OCI-LY1 (cell line): ENCODE data around the gene MAFG.

Source experiments
- H2AFZ ChIP-seq: fragments of 200-600 bp; sonication (generic), shearing (Covaris generic); 2 replicates; pipeline ENCODE4 v1.6.0; 2014; ENCODE audit warnings: antibody characterized with exemption, mild to moderate bottlenecking, low read length
- H3F3A ChIP-seq: fragments of 200-600 bp; sonication (generic), shearing (Covaris generic); 2 replicates; pipeline ENCODE4 v1.6.0; 2014; ENCODE audit warnings: mild to moderate bottlenecking, antibody characterized with exemption, low read length, moderate library complexity; ENCODE audit not compliant: insufficient read depth
- H3K27ac ChIP-seq: fragments of 200-600 bp; sonication (generic); 2 replicates; pipeline ENCODE4 v1.5.1; 2014; ENCODE audit warnings: low read length, mixed run types, mild to moderate bottlenecking, low read depth; ENCODE audit not compliant: poor library complexity, severe bottlenecking
- H3K27me3 ChIP-seq: fragments of 200-600 bp; sonication (generic); 2 replicates; pipeline ENCODE4 v1.6.0; 2014; ENCODE audit warnings: antibody characterized with exemption, mild to moderate bottlenecking, low read length, moderate library complexity; ENCODE audit not compliant: insufficient read depth
- H3K36me3 ChIP-seq: fragments of 200-600 bp; sonication (generic); 2 replicates; pipeline ENCODE4 v1.6.1; 2014; ENCODE audit warnings: mild to moderate bottlenecking, antibody characterized with exemption, low read length, moderate library complexity, mixed read lengths; ENCODE audit not compliant: insufficient read depth
- H3K4me1 ChIP-seq: fragments of 200-600 bp; sonication (generic); 2 replicates; pipeline ENCODE4 v1.5.1; 2014; ENCODE audit warnings: mild to moderate bottlenecking, low read length, moderate library complexity; ENCODE audit not compliant: insufficient read depth, severe bottlenecking
- H3K4me2 ChIP-seq: fragments of 200-600 bp; sonication (generic), shearing (Covaris generic); 2 replicates; pipeline ENCODE4 v1.6.1; 2014; ENCODE audit warnings: low read length
- H3K4me3 ChIP-seq: fragments of 200-600 bp; sonication (generic); 2 replicates; pipeline ENCODE4 v1.5.1; 2014; ENCODE audit warnings: low read length, low read depth, mild to moderate bottlenecking, mixed read lengths; ENCODE audit not compliant: poor library complexity, severe bottlenecking
- H3K79me2 ChIP-seq: fragments of 200-600 bp; shearing (Covaris generic); 2 replicates; pipeline ENCODE4 v1.6.1; 2016; ENCODE audit warnings: mixed run types, low read length, mixed read lengths; ENCODE audit not compliant: insufficient read depth
- H3K9ac ChIP-seq: fragments of 200-600 bp; sonication (generic), shearing (Covaris generic); 2 replicates; pipeline ENCODE4 v1.6.1; 2014; ENCODE audit warnings: mild to moderate bottlenecking, low read length, mixed read lengths
- H3K9me2 ChIP-seq: fragments of 200-600 bp; sonication (generic), shearing (Covaris generic); 2 replicates; pipeline ENCODE4 v1.6.1; 2014; ENCODE audit warnings: low read depth, mild to moderate bottlenecking, low read length, mixed read lengths
- H3K9me3 ChIP-seq: fragments of 200-600 bp; shearing (Covaris generic); 2 replicates; pipeline ENCODE4 v1.6.1; 2014; ENCODE audit warnings: low read length, mixed read lengths
- H4K20me1 ChIP-seq: fragments of 200-600 bp; sonication (generic), shearing (Covaris generic); 2 replicates; pipeline ENCODE4 v1.6.0; 2016; ENCODE audit warnings: mild to moderate bottlenecking, low read length; ENCODE audit not compliant: insufficient read depth
- EZH2 ChIP-seq: fragments of 200-600 bp; sonication (generic), shearing (Covaris generic); IDR thresholded peaks from 2 replicates; pipeline ENCODE4 v1.8.0; 2017; ENCODE audit warnings: borderline replicate concordance, mixed run types, mild to moderate bottlenecking, antibody characterized with exemption, low read length, moderate library complexity, mixed read lengths
- TF ChIP-seq, protein P1 (sequence below): fragments of 200-600 bp; sonication (generic), shearing (Covaris generic); IDR thresholded peaks from 2 replicates; pipeline ENCODE4 v1.5.1; 2017; ENCODE audit warnings: mild to moderate bottlenecking, antibody characterized with exemption, low read length, moderate library complexity, mixed read lengths

The MAFG gene

DNA sequence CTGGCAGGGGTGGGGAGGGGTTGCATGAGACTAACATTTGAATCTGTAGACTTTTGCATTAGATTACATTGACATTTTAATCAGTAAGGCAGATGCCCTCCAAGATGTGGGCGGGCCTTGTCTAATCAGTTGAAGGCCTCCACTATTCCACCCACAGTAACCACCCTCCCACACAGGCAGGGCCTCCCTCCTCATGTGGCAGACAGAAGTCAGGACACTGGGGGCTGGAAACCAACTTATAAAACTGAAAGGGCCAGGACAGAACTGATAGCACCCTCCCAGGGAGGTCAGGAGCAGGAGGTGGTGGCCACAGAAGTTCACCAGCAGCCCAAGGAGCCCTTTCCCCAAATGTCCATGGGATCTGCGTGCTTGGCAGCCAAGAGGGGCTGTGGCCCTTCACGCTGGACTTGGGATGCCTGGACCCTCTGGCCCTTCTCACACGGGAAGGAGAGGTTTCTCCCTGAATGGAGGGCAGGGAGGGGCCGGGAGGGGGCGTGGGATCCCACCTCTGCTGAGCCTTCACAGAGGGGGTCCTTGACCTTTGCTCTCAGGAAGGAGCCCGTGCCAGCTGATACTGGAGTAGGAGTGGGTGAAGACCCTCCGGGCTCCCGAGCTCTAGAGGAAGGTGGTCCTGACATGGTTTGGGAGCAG is 4.9 kb upstream of the MAFG start:
- H2AFZ ChIP-seq = no peak overlapping the region
- H3K27ac ChIP-seq = no peak overlapping the region
- H3K79me2 ChIP-seq = no peaks in the 10 kb centered on the region
- no peak overlapping the region for H3K4me3 ChIP-seq
- peaks cover 3% of the 10 kb centered on the region; the same call in 1 of the 2 replicates for H3K27me3 ChIP-seq
- H3K4me1 ChIP-seq = peaks cover 15% of the 10 kb centered on the region
- H3K9me2 ChIP-seq = no peaks in the 10 kb centered on the region
- no peak overlapping the region for H3K9ac ChIP-seq
- no peak for TF ChIP-seq EZH2
- TF ChIP-seq, protein P1, sequence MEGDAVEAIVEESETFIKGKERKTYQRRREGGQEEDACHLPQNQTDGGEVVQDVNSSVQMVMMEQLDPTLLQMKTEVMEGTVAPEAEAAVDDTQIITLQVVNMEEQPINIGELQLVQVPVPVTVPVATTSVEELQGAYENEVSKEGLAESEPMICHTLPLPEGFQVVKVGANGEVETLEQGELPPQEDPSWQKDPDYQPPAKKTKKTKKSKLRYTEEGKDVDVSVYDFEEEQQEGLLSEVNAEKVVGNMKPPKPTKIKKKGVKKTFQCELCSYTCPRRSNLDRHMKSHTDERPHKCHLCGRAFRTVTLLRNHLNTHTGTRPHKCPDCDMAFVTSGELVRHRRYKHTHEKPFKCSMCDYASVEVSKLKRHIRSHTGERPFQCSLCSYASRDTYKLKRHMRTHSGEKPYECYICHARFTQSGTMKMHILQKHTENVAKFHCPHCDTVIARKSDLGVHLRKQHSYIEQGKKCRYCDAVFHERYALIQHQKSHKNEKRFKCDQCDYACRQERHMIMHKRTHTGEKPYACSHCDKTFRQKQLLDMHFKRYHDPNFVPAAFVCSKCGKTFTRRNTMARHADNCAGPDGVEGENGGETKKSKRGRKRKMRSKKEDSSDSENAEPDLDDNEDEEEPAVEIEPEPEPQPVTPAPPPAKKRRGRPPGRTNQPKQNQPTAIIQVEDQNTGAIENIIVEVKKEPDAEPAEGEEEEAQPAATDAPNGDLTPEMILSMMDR = no peak
- H3K4me2 ChIP-seq = no peak overlapping the region
- no peaks in the 10 kb centered on the region for H3F3A ChIP-seq
- no peaks in the 10 kb centered on the region for H3K36me3 ChIP-seq
- no peaks in the 10 kb centered on the region for H4K20me1 ChIP-seq
- no peaks in the 10 kb centered on the region for H3K9me3 ChIP-seq

GRCh38 chr17:81931557-81932332 is 4.2 kb upstream of the MAFG start:
- H3K36me3 ChIP-seq = no peaks in the 10 kb centered on the region
- no peak overlapping the region for H3K4me3 ChIP-seq
- no peaks in the 10 kb centered on the region for H3K79me2 ChIP-seq
- no peak overlapping the region for H2AFZ ChIP-seq
- H3F3A ChIP-seq = no peaks in the 10 kb centered on the region
- H3K27me3 ChIP-seq = peaks cover 3% of the 10 kb centered on the region; the same call in 1 of the 2 replicates
- no peaks in the 10 kb centered on the region for H3K9me2 ChIP-seq
- no peak overlapping the region for H3K4me2 ChIP-seq
- H3K9me3 ChIP-seq = no peaks in the 10 kb centered on the region
- H3K9ac ChIP-seq = no peak overlapping the region
- no peak for TF ChIP-seq EZH2
- TF ChIP-seq, protein P1 = no peak
- H3K27ac ChIP-seq = no peak overlapping the region
- no peaks in the 10 kb centered on the region for H4K20me1 ChIP-seq
- H3K4me1 ChIP-seq = peaks cover 10% of the 10 kb centered on the region

GRCh38 chr17:81931189-81931556 is 3.6 kb upstream of the MAFG start:
- Histone ChIP-seq H3F3A (no peaks in the 10 kb centered on the region), H3K9me2 (no peaks in the 10 kb centered on the region), H3K36me3 (no peaks in the 10 kb centered on the region), H3K9me3 (no peaks in the 10 kb centered on the region), H3K9ac (no peak overlapping the region), H3K4me2 (no peak overlapping the region), H3K4me1 (peaks cover 9% of the 10 kb centered on the region), H3K79me2 (peaks cover 5% of the 10 kb centered on the region; the same call in 1 of the 2 replicates), H4K20me1 (no peaks in the 10 kb centered on the region), H3K4me3 (no peak overlapping the region), H3K27ac (no peak overlapping the region), H3K27me3 (peaks cover 3% of the 10 kb centered on the region; the same call in 1 of the 2 replicates), H2AFZ (no peak overlapping the region)
- TF ChIP-seq EZH2 = no peak
- TF ChIP-seq, protein P1 = no peak
